K562 (cell line): ENCODE data around the gene EEPD1.

Experiments used
- ATF1 ChIP-seq, 2 experiments: fragments of 450-650 bp in 1 of 2; IDR thresholded peaks; 2 replicates each; pipeline ENCODE4 v1.6.1; 2016; ENCODE audit warnings: missing compliant biosample characterization in 1 of 2, missing genetic modification characterization in 1 of 2
- CTCF ChIP-seq, 3 experiments: IDR thresholded peaks in 2 of 3; conservative IDR thresholded peaks in 1 of 3; 2 replicates each; pipeline ENCODE4 v1.5.1; 2011 to 2012; ENCODE audit warnings: low read length in 3 of 3, mild to moderate bottlenecking in 3 of 3, control low read depth in 2 of 3, improper control_type of control experiment in 1 of 3, inconsistent platforms in 1 of 3, low read depth in 1 of 3, mixed read lengths in 1 of 3, moderate library complexity in 1 of 3; ENCODE audit not compliant: insufficient read depth in 2 of 3
- HNRNPLL ChIP-seq: fragments of 200-400 bp; formaldehyde crosslinking; IDR thresholded peaks from 2 replicates; pipeline ENCODE4 v1.6.1; 2017; ENCODE audit warnings: low read length, low read depth, mild to moderate bottlenecking; ENCODE audit not compliant: poor library complexity, severe bottlenecking
- MTA3 ChIP-seq: fragments of 450-650 bp; formaldehyde crosslinking; IDR thresholded peaks from 2 replicates; pipeline ENCODE4 v1.6.1; 2017; ENCODE audit warnings: mild to moderate bottlenecking, borderline replicate concordance
- TEAD4 ChIP-seq, 2 experiments: sonication (generic) in 1 of 2; formaldehyde crosslinking in 1 of 2; IDR thresholded peaks; 2 replicates each; pipeline versions ENCODE4 v1.6.1 to v1.8.0; 2012 to 2022; ENCODE audit warnings: borderline replicate concordance in 1 of 2, inconsistent platforms in 1 of 2, low read length in 1 of 2, mild to moderate bottlenecking in 1 of 2, missing genetic modification reagents in 1 of 2
- ZBTB26 ChIP-seq: fragments of 450-650 bp; formaldehyde crosslinking; IDR thresholded peaks from 2 replicates; pipeline ENCODE4 v1.4.0; 2022; ENCODE audit warnings: missing genetic modification characterization
- ZFP1 ChIP-seq: fragments of 450-650 bp; formaldehyde crosslinking; IDR thresholded peaks from 2 replicates; pipeline ENCODE4 v1.4.0; 2020; ENCODE audit warnings: mild to moderate bottlenecking, mixed read lengths

DNA sequence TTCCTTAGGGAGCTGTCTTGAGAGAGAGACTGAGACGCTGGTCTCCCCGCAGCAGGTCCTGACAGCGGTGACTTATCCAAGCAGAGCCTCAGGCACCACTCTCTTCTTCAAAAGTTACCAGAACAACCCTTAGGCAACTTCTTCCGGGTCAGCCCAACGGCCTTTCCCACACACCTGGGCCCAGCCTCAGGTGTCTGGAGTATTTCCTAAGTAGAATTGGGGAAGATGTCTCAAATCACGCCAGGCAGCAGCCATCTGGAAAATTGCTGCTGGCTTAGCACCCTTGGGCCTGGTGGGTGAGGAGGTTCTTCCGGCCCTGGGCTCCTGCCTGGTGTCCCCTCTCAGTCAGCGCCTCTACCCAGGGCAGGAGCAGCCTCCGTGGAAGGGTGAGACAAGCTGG lies 156.2 kb downstream of the EEPD1 start:
- TF ChIP-seq ZFP1 (CRISPR knock-in tag) = no peak
- TF ChIP-seq ZBTB26 (CRISPR knock-in tag) = no peak
- TF ChIP-seq CTCF (IDR thresholded peaks at IDR 0.05 in 2 of 3, conservative IDR thresholded peaks at IDR 0.05 in 1 of 3; ENCODE audit: insufficient read depth in 2 of 3, low read depth in 1 of 3, low read length in 3 of 3) = no peak
- no peak for TF ChIP-seq MTA3
- no peak for TF ChIP-seq HNRNPLL
- TF ChIP-seq ATF1 (CRISPR knock-in tag; IDR thresholded peaks at IDR 0.05) = no peak
- no peak for TF ChIP-seq ATF1 (tag; IDR thresholded peaks at IDR 0.05)
- no peak for TF ChIP-seq TEAD4 (IDR thresholded peaks at IDR 0.05; ENCODE audit: low read length)
- TF ChIP-seq TEAD4 (CRISPR knock-in tag; IDR thresholded peaks at IDR 0.05; ENCODE audit: borderline replicate concordance) = no peak
